Keratinocyte (primary cell): ENCODE results near the gene SPATA33.

Source experiments
- CTCF ChIP-seq, 3 experiments: IDR thresholded peaks in 1 of 3; conservative IDR thresholded peaks in 1 of 3; optimal IDR thresholded peaks in 1 of 3; 2 replicates in 2 of 3; 3 replicates in 1 of 3; pipeline versions ENCODE3 to v1.5.1; 2011; ENCODE audit warnings: low read length in 3 of 3, mild to moderate bottlenecking in 3 of 3, moderate library complexity in 2 of 3, control low read depth in 1 of 3, inconsistent platforms in 1 of 3; ENCODE audit not compliant: insufficient read depth in 2 of 3; ENCODE audit errors: extremely low read depth in 1 of 3
- EZH2 ChIP-seq: IDR thresholded peaks from one replicate; pipeline ENCODE4 v1.6.1; 2012; ENCODE audit warnings: inconsistent platforms, mild to moderate bottlenecking, low read length, moderate library complexity

GRCh38 chr16:89693289-89693731, 35.7 kb downstream of the SPATA33 start:
- no peak for TF ChIP-seq EZH2
- no peak for TF ChIP-seq CTCF (optimal IDR thresholded peaks at IDR 0.05 in 1 of 3, IDR thresholded peaks at IDR 0.05 in 1 of 3, conservative IDR thresholded peaks at IDR 0.05 in 1 of 3; ENCODE audit: extremely low read depth in 1 of 3, insufficient read depth in 2 of 3, low read length in 3 of 3)
